Raji (cell line): ENCODE data around the gene CYTH4.

Experiments
- POLR2A ChIP-seq: IDR thresholded peaks from 2 replicates; pipeline ENCODE4 v1.6.1; 2011; ENCODE audit warnings: low read depth, low read length, control low read depth; ENCODE audit not compliant: insufficient read depth

Gene CYTH4

GRCh38 chr22:37260155-37260795 lies 22.0 kb upstream of the CYTH4 start:
- TF ChIP-seq POLR2A, result no peak

- no peak for TF ChIP-seq POLR2A
Observed at GRCh38 chr22:37260901-37261336, 21.4 kb upstream of the CYTH4 start.

GRCh38 chr22:37262346-37262745 lies 20.0 kb upstream of the CYTH4 start:
- no peak for TF ChIP-seq POLR2A

GRCh38 chr22:37263966-37264887 lies 18.1 kb upstream of the CYTH4 start:
- TF ChIP-seq POLR2A, result no peak

- no peak for TF ChIP-seq POLR2A
Observed at GRCh38 chr22:37266581-37267134, 15.7 kb upstream of the CYTH4 start.

GRCh38 chr22:37267135-37267587 lies 15.1 kb upstream of the CYTH4 start:
- no peak for TF ChIP-seq POLR2A

- no peak for TF ChIP-seq POLR2A
Observed at GRCh38 chr22:37267661-37268413, 14.5 kb upstream of the CYTH4 start.

- TF ChIP-seq POLR2A, result no peak
Observed at GRCh38 chr22:37269936-37270678, 12.2 kb upstream of the CYTH4 start.

GRCh38 chr22:37270928-37271650 lies 11.2 kb upstream of the CYTH4 start:
- no peak for TF ChIP-seq POLR2A

- TF ChIP-seq POLR2A, result no peak
Observed at GRCh38 chr22:37273126-37273845, 9.0 kb upstream of the CYTH4 start.

- TF ChIP-seq POLR2A, result no peak
Observed at GRCh38 chr22:37273846-37274225, 8.5 kb upstream of the CYTH4 start.

- TF ChIP-seq POLR2A, result no peak
Observed at GRCh38 chr22:37274380-37274862, 7.9 kb upstream of the CYTH4 start.

GRCh38 chr22:37275134-37275533 lies 7.2 kb upstream of the CYTH4 start:
- TF ChIP-seq POLR2A, result no peak

GRCh38 chr22:37275622-37276021 lies 6.7 kb upstream of the CYTH4 start:
- no peak for TF ChIP-seq POLR2A

- no peak for TF ChIP-seq POLR2A
Observed at GRCh38 chr22:37276776-37277175, 5.5 kb upstream of the CYTH4 start.
